Measurements from ENCODE around the gene B4GALT5.

DNA sequence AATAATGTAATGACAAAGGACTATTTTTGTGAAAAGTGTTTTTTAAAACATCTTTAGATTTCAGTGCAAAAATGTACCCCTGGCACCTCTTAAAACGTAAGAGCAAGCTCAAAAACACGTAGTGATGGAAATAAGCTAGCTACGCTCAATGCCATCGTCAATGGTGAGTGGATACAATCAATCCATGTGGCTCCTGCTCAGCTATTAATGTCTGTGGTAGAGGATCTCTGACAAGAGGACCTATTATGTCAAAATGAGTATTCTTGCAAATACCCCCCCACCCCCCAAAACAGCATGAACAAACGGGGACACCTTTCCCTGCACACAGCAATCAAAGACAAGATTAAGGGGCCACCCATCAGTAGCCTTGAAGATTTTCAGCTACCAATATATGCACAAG lies 80.7 kb downstream of the B4GALT5 start:
- TF ChIP-seq POLR2A (IDR thresholded peaks at IDR 0.05; ENCODE audit: low read length) (no peak), GATA1 (IDR thresholded peaks at IDR 0.05; ENCODE audit: low read depth, low read length) (no peak)

All from erythroblast (primary cell).